ENCODE results near the gene ASB16. TPM values are rescaled to one million over a fixed set of nuclear protein-coding genes. Genes with fewer than 3 reads are reported as not detected.
A peak's percentile ranks its signal among the peaks of the same experiment; 100 is the strongest.

The ASB16 gene
- total and polyA plus RNA-seq, 9 of the 15 experiments (the other 6 are each of a cell fraction or from before 2014, with no cell fraction given), result 0.03 to 0.07 TPM; not detected in 7

GRCh38 chr17:44210342-44211192 lies 40.1 kb downstream of the ASB16 start (continued):
- TF ChIP-seq KAT8 (IDR thresholded peaks at IDR 0.05; ENCODE audit: low read depth) (no peak), ZNF668 (CRISPR knock-in tag; IDR thresholded peaks at IDR 0.05) (no peak), ARID2 (IDR thresholded peaks at IDR 0.05) (peak; percentile 97), HDAC3 (IDR thresholded peaks at IDR 0.05; ENCODE audit: borderline replicate concordance, partially characterized antibody) (no peak), NCOR1 (IDR thresholded peaks at IDR 0.05) (peak; percentile 71), ZNF75A (CRISPR knock-in tag; IDR thresholded peaks at IDR 0.05) (no peak), SMC3 (conservative IDR thresholded peaks at IDR 0.05; ENCODE audit: insufficient read depth, low read depth, low read length) (peak; percentile 98), TFAM (CRISPR knock-in tag; conservative IDR thresholded peaks at IDR 0.05) (no peak), MEF2A (IDR thresholded peaks at IDR 0.05; ENCODE audit: control insufficient read depth, low read depth, low read length) (no peak), TAF15 (IDR thresholded peaks at IDR 0.05; ENCODE audit: low read depth, low read length) (no peak), MYNN (IDR thresholded peaks at IDR 0.05) (peak; percentile 85; the same call in 1 of the 2 replicates), MYNN (CRISPR knock-in tag; IDR thresholded peaks at IDR 0.05) (no peak), GTF2A2 (tag; IDR thresholded peaks at IDR 0.05) (no peak), CBX2 (IDR thresholded peaks at IDR 0.05; ENCODE audit: insufficient read depth, low read length, poor library complexity, severe bottlenecking) (no peak), ZFX (CRISPR knock-in tag; IDR thresholded peaks at IDR 0.05) (peak; percentile 77), CREBBP (IDR thresholded peaks at IDR 0.05; ENCODE audit: low read depth, low read length) (no peak), BDP1 (IDR thresholded peaks at IDR 0.05; ENCODE audit: insufficient read depth, insufficient read length) (no peak), HMGN3 (IDR thresholded peaks at IDR 0.05; ENCODE audit: borderline replicate concordance, extremely low read depth, insufficient read length, low read depth, low read length) (peak; percentile 74), ATF2 (CRISPR knock-in tag; IDR thresholded peaks at IDR 0.05) (0 out of 2 replicates have a peak, but pooled peaks have one; percentile 48), ERF (CRISPR knock-in tag; IDR thresholded peaks at IDR 0.05) (no peak), IRF2 (CRISPR knock-in tag; IDR thresholded peaks at IDR 0.05) (no peak)
- TF ChIP-seq, protein P1, sequence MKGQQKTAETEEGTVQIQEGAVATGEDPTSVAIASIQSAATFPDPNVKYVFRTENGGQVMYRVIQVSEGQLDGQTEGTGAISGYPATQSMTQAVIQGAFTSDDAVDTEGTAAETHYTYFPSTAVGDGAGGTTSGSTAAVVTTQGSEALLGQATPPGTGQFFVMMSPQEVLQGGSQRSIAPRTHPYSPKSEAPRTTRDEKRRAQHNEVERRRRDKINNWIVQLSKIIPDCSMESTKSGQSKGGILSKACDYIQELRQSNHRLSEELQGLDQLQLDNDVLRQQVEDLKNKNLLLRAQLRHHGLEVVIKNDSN (CRISPR knock-in tag; IDR thresholded peaks at IDR 0.05), result peak; percentile 63
- TF ChIP-seq, protein P2, sequence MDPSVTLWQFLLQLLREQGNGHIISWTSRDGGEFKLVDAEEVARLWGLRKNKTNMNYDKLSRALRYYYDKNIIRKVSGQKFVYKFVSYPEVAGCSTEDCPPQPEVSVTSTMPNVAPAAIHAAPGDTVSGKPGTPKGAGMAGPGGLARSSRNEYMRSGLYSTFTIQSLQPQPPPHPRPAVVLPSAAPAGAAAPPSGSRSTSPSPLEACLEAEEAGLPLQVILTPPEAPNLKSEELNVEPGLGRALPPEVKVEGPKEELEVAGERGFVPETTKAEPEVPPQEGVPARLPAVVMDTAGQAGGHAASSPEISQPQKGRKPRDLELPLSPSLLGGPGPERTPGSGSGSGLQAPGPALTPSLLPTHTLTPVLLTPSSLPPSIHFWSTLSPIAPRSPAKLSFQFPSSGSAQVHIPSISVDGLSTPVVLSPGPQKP (CRISPR knock-in tag; IDR thresholded peaks at IDR 0.05), result no peak
- TF ChIP-seq, protein P3, sequence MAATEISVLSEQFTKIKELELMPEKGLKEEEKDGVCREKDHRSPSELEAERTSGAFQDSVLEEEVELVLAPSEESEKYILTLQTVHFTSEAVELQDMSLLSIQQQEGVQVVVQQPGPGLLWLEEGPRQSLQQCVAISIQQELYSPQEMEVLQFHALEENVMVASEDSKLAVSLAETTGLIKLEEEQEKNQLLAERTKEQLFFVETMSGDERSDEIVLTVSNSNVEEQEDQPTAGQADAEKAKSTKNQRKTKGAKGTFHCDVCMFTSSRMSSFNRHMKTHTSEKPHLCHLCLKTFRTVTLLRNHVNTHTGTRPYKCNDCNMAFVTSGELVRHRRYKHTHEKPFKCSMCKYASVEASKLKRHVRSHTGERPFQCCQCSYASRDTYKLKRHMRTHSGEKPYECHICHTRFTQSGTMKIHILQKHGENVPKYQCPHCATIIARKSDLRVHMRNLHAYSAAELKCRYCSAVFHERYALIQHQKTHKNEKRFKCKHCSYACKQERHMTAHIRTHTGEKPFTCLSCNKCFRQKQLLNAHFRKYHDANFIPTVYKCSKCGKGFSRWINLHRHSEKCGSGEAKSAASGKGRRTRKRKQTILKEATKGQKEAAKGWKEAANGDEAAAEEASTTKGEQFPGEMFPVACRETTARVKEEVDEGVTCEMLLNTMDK (IDR thresholded peaks at IDR 0.05; ENCODE audit: borderline replicate concordance, insufficient read depth, low read depth, low read length, poor library complexity, severe bottlenecking), result peak; percentile 97
